ENCODE results near the gene ZNF778. TPM values are rescaled to one million over a fixed set of nuclear protein-coding genes. Genes with fewer than 3 reads are reported as not detected.

ZNF778 gene
- total and polyA plus RNA-seq, 2 donors (not counting 1 experiment from before 2014, with no cell fraction given), result 4.3 to 9.4 TPM

DNA sequence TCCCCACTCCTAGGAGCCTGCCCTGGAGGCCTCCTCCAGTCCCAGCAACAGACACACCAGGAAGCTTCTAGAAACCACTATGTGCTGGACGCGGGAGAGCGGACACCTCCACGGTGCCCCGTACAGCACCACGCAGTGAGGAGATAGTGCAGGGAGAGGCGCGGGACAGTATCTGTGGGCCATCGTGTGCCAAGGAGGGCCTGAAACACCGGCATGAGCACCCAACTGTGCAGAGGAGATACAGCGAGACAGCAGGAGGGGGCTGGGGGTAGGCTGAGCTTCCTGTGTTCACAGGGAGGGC lies 57.7 kb downstream of the ZNF778 start:
- no peaks in the 10 kb centered on the region for H3K9me3 ChIP-seq (ENCODE audit: control insufficient read depth, insufficient read depth, low read depth, low read length)
- no peaks in the 10 kb centered on the region for H3K27me3 ChIP-seq (ENCODE audit: control insufficient read depth, insufficient read depth, low read length)
- no peak overlapping the region for H3K27ac ChIP-seq (ENCODE audit: insufficient read depth, low read length)
- peaks cover 36% of the 10 kb centered on the region for H3K36me3 ChIP-seq (ENCODE audit: control insufficient read depth, insufficient read depth, low read length)
- TF ChIP-seq, protein P1, sequence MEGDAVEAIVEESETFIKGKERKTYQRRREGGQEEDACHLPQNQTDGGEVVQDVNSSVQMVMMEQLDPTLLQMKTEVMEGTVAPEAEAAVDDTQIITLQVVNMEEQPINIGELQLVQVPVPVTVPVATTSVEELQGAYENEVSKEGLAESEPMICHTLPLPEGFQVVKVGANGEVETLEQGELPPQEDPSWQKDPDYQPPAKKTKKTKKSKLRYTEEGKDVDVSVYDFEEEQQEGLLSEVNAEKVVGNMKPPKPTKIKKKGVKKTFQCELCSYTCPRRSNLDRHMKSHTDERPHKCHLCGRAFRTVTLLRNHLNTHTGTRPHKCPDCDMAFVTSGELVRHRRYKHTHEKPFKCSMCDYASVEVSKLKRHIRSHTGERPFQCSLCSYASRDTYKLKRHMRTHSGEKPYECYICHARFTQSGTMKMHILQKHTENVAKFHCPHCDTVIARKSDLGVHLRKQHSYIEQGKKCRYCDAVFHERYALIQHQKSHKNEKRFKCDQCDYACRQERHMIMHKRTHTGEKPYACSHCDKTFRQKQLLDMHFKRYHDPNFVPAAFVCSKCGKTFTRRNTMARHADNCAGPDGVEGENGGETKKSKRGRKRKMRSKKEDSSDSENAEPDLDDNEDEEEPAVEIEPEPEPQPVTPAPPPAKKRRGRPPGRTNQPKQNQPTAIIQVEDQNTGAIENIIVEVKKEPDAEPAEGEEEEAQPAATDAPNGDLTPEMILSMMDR (conservative IDR thresholded peaks at IDR 0.05 in 1 of 2, IDR thresholded peaks at IDR 0.05 in 1 of 2; ENCODE audit: low read depth in 1 of 2, low read length in 2 of 2), result no peak
- TF ChIP-seq EZH2 (IDR thresholded peaks at IDR 0.05; ENCODE audit: low read length, missing control alignments), result no peak
- no peak overlapping the region for H2AFZ ChIP-seq (ENCODE audit: low read length)
- no peak overlapping the region for H3K4me3 ChIP-seq (replicated peaks in 1 of 4; ENCODE audit: control extremely low read depth in 1 of 4, insufficient read depth in 1 of 4, low read depth in 3 of 4, low read length in 4 of 4)
- H3K4me1 ChIP-seq (ENCODE audit: control insufficient read depth, extremely low read depth, insufficient read depth, low read length), result no peaks in the 10 kb centered on the region
- peaks cover 2% of the 10 kb centered on the region for H3K79me2 ChIP-seq (ENCODE audit: control insufficient read depth, insufficient read depth, low read length)
- no peak for DNase-seq (ENCODE audit: low read depth in 2 of 2)
- H3K9ac ChIP-seq (ENCODE audit: insufficient read depth, low read length), result no peak overlapping the region
- H3K4me2 ChIP-seq (ENCODE audit: extremely low read depth, insufficient read depth, low read length), result no peak overlapping the region
- no peaks in the 10 kb centered on the region for H4K20me1 ChIP-seq (ENCODE audit: control insufficient read depth, extremely low read depth, insufficient read depth, low read length)

DNA sequence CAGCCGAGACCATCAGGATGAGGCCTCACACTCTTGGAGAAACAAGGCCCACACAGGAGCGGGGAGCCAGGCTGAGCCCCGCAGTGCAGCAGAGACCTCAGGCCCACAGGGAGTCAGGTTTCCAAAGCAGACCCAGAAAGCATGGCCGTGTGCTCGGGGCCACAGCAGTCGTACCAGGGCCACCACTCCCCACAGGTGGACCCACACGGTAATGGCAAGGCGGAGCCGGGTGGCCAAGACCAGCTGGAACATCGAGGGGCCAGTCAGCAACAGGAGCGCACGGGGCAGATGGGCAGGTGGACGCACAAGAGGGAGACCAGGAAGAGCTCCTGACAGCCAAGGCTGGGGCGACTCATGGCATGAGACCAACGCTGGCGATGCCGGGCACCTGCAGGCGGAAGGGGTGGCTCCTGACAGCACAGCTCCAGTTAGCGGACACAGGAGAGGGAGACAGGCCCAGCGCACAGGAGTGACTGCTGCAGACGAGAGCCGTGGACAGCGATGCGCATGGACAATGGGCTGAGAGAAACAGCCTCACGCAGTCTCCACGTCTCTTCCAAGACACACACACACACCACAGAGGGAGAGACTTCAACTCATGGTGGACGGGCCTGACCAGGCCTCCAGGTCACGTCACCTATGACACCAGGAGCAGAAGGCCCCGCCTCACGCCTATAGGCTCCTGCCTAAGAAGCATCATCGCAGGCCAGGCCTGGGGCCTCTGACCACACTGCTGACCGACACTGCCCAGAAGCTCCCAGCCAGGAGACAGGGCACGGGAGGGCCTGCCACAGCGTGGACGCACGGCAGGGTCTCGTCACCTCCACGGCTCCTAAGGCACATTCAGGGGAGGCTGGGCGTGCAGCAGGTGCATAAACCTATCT lies 58.6 kb downstream of the ZNF778 start:
- H3K27ac ChIP-seq (ENCODE audit: insufficient read depth, low read length), result no peak overlapping the region
- H3K36me3 ChIP-seq (ENCODE audit: control insufficient read depth, insufficient read depth, low read length), result peaks cover 34% of the 10 kb centered on the region
- no peaks in the 10 kb centered on the region for H3K27me3 ChIP-seq (ENCODE audit: control insufficient read depth, insufficient read depth, low read length)
- no peaks in the 10 kb centered on the region for H4K20me1 ChIP-seq (ENCODE audit: control insufficient read depth, extremely low read depth, insufficient read depth, low read length)
- H3K9ac ChIP-seq (ENCODE audit: insufficient read depth, low read length), result no peak overlapping the region
- no peak overlapping the region for H3K4me3 ChIP-seq (replicated peaks in 1 of 4; ENCODE audit: control extremely low read depth in 1 of 4, insufficient read depth in 1 of 4, low read depth in 3 of 4, low read length in 4 of 4)
- TF ChIP-seq, protein P1 (conservative IDR thresholded peaks at IDR 0.05 in 1 of 2, IDR thresholded peaks at IDR 0.05 in 1 of 2; ENCODE audit: low read depth in 1 of 2, low read length in 2 of 2), result no peak
- no peak for TF ChIP-seq EZH2 (IDR thresholded peaks at IDR 0.05; ENCODE audit: low read length, missing control alignments)
- no peaks in the 10 kb centered on the region for H3K9me3 ChIP-seq (ENCODE audit: control insufficient read depth, insufficient read depth, low read depth, low read length)
- DNase-seq (ENCODE audit: low read depth in 2 of 2), result no peak
- peaks cover 2% of the 10 kb centered on the region for H3K79me2 ChIP-seq (ENCODE audit: control insufficient read depth, insufficient read depth, low read length)
- H3K4me2 ChIP-seq (ENCODE audit: extremely low read depth, insufficient read depth, low read length), result no peak overlapping the region
- H3K4me1 ChIP-seq (ENCODE audit: control insufficient read depth, extremely low read depth, insufficient read depth, low read length), result no peaks in the 10 kb centered on the region
- no peak overlapping the region for H2AFZ ChIP-seq (ENCODE audit: low read length)

DNA sequence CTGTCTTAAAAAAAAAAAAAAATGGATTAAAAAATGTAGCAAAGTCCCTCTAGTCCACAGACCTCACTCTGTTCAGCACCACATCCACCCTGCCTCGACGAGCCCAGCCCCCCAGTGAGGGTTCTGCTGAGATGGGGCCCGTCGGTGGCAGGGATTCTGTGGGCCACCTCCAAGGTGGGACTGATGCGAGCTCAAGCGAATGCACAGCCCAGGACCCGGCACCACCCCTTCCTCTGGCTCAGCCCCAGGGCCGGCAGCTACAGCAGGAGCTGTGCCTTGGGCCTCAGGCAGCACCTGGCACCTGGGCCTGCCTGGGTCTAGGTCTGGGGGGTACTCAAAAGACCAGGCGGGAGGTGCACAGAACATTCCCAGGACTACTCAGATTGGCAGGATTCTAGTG lies 59.5 kb downstream of the ZNF778 start:
- no peak overlapping the region for H2AFZ ChIP-seq (ENCODE audit: low read length)
- H3K27me3 ChIP-seq (ENCODE audit: control insufficient read depth, insufficient read depth, low read length), result no peaks in the 10 kb centered on the region
- H3K4me2 ChIP-seq (ENCODE audit: extremely low read depth, insufficient read depth, low read length), result no peak overlapping the region
- H3K9me3 ChIP-seq (ENCODE audit: control insufficient read depth, insufficient read depth, low read depth, low read length), result no peaks in the 10 kb centered on the region
- no peaks in the 10 kb centered on the region for H3K4me1 ChIP-seq (ENCODE audit: control insufficient read depth, extremely low read depth, insufficient read depth, low read length)
- H3K9ac ChIP-seq (ENCODE audit: insufficient read depth, low read length), result no peak overlapping the region
- no peak overlapping the region for H3K27ac ChIP-seq (ENCODE audit: insufficient read depth, low read length)
- H4K20me1 ChIP-seq (ENCODE audit: control insufficient read depth, extremely low read depth, insufficient read depth, low read length), result no peaks in the 10 kb centered on the region
- no peak for DNase-seq (ENCODE audit: low read depth in 2 of 2)
- no peak for TF ChIP-seq EZH2 (IDR thresholded peaks at IDR 0.05; ENCODE audit: low read length, missing control alignments)
- TF ChIP-seq, protein P1 (conservative IDR thresholded peaks at IDR 0.05 in 1 of 2, IDR thresholded peaks at IDR 0.05 in 1 of 2; ENCODE audit: low read depth in 1 of 2, low read length in 2 of 2), result no peak
- no peaks in the 10 kb centered on the region for H3K79me2 ChIP-seq (ENCODE audit: control insufficient read depth, insufficient read depth, low read length)
- H3K36me3 ChIP-seq (ENCODE audit: control insufficient read depth, insufficient read depth, low read length), result peaks cover 35% of the 10 kb centered on the region
- H3K4me3 ChIP-seq (replicated peaks in 1 of 4; ENCODE audit: control extremely low read depth in 1 of 4, insufficient read depth in 1 of 4, low read depth in 3 of 4, low read length in 4 of 4), result no peak overlapping the region
